Stimulated activated CD4-positive, alpha-beta T cell treated with anti-CD3 and anti-CD28 coated beads, Interleukin-12 subunit alpha, Interleukin-12 subunit beta, amount 100 ng/mL, for 24 hours (primary cell): ENCODE results near the gene GET4.

ENCODE experiments used
- DNase-seq, 2 experiments: peaks; one replicate each; pipeline ENCODE4 v3.0.0-alpha.2; 2020; ENCODE audit warnings: low read depth in 2 of 2

GET4 gene

GRCh38 chr7:885893-886625 lies 9.7 kb downstream of the GET4 start:
- DNase-seq, result no peak

GRCh38 chr7:886626-887487 lies 10.5 kb downstream of the GET4 start:
- DNase-seq, result no peak

- DNase-seq, result no peak
Measured at GRCh38 chr7:887488-887820, 11.1 kb downstream of the GET4 start.

GRCh38 chr7:888081-889024 lies 12.0 kb downstream of the GET4 start:
- no peak for DNase-seq

GRCh38 chr7:889025-889390 lies 12.7 kb downstream of the GET4 start:
- DNase-seq, result no peak

GRCh38 chr7:889391-889790 lies 13.0 kb downstream of the GET4 start:
- no peak for DNase-seq

- DNase-seq, result no peak
Measured at GRCh38 chr7:890868-891267, 14.5 kb downstream of the GET4 start.

GRCh38 chr7:891291-891690 lies 14.9 kb downstream of the GET4 start:
- no peak for DNase-seq

- no peak for DNase-seq
Measured at GRCh38 chr7:891805-892204, 15.5 kb downstream of the GET4 start.

- DNase-seq, result no peak
Measured at GRCh38 chr7:892648-893593, 16.6 kb downstream of the GET4 start.

- DNase-seq, result no peak
Measured at GRCh38 chr7:893686-894085, 17.3 kb downstream of the GET4 start.

- no peak for DNase-seq
Measured at GRCh38 chr7:894164-894867, 18.0 kb downstream of the GET4 start.

- no peak for DNase-seq
Measured at GRCh38 chr7:894927-895450, 18.6 kb downstream of the GET4 start.

- no peak for DNase-seq
Measured at GRCh38 chr7:895451-896052, 19.2 kb downstream of the GET4 start.

GRCh38 chr7:896346-897075 lies 20.2 kb downstream of the GET4 start:
- no peak for DNase-seq

- DNase-seq, result no peak
Measured at GRCh38 chr7:897086-897485, 20.7 kb downstream of the GET4 start.

- DNase-seq, result no peak
Measured at GRCh38 chr7:897771-898376, 21.5 kb downstream of the GET4 start.

- DNase-seq, result no peak
Measured at GRCh38 chr7:898460-898854, 22.1 kb downstream of the GET4 start.
